Neural crest cell (in vitro differentiated cells): Measurements from ENCODE around the gene CDK16. TPM values are rescaled to one million over a fixed set of nuclear protein-coding genes. Genes with fewer than 3 reads are reported as not detected.
A peak's percentile ranks its signal among the peaks of the same experiment; 100 is the strongest.

Experiments
- DNase-seq: peaks from one replicate; pipeline ENCODE4 v3.0.0; 2021; ENCODE audit warnings: low read depth, mixed read lengths, low spot score
- H3K27ac Mint-ChIP-seq: one replicate; pipeline ENCODE4 v1.8.0; 2021; ENCODE audit warnings: mild to moderate bottlenecking, mixed read lengths; ENCODE audit not compliant: unreplicated experiment
- H3K27me3 Mint-ChIP-seq: 2 replicates; pipeline ENCODE4 v1.8.0; 2021; ENCODE audit warnings: low read depth, mild to moderate bottlenecking, mixed read lengths
- H3K36me3 Mint-ChIP-seq: 2 replicates; pipeline ENCODE4 v1.8.0; 2021; ENCODE audit warnings: low read depth, mild to moderate bottlenecking, mixed read lengths
- H3K4me1 Mint-ChIP-seq: 2 replicates; pipeline ENCODE4 v1.8.0; 2021; ENCODE audit warnings: mixed read lengths
- H3K4me3 Mint-ChIP-seq: one replicate; pipeline ENCODE4 v1.8.0; 2021; ENCODE audit warnings: mild to moderate bottlenecking, mixed read lengths
- H3K9me3 Mint-ChIP-seq: 2 replicates; pipeline ENCODE4 v1.8.0; 2021; ENCODE audit warnings: mixed read lengths
- CTCF ChIP-seq: fragments of 200-600 bp; sonication (generic); conservative IDR thresholded peaks from 2 replicates; pipeline ENCODE4 v1.5.0; 2021; ENCODE audit warnings: antibody characterized with exemption, mild to moderate bottlenecking
- total RNA-seq: library from RNA; stranded (reverse); gene quantifications from 2 replicates; pipeline ENCODE4 v1.2.1, GENCODE V29; 2021

CDK16 gene
- total RNA-seq, 1 donor from 2014 or later: 289 TPM

DNA sequence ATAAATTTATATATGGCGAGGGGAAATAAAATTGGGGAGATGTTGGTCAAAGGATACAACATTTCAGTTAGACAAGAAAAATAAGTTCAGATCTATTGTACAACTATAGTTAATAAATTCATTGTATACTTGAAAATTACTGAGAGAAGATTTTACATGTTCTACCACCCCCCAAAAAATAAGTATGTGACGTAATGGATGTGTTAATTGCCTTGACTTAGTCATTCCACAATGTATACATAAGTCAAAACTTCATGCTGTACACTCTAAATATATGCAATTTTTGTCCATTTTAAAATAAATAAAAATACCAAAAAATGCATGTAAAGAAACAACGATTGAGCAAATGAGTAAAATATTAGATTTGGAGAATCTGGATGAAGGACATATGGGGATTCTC is 16.1 kb downstream of the CDK16 start:
- no peak for TF ChIP-seq CTCF
- Mint-ChIP-seq H3K27me3 (peaks cover 5% of the 10 kb centered on the region), H3K4me1 (peaks cover 61% of the 10 kb centered on the region), H3K27ac (peak overlapping the region; percentile 100), H3K36me3 (peaks cover 12% of the 10 kb centered on the region), H3K9me3 (no peaks in the 10 kb centered on the region), H3K4me3 (peak overlapping the region; percentile 97)
- no peak for DNase-seq

DNA sequence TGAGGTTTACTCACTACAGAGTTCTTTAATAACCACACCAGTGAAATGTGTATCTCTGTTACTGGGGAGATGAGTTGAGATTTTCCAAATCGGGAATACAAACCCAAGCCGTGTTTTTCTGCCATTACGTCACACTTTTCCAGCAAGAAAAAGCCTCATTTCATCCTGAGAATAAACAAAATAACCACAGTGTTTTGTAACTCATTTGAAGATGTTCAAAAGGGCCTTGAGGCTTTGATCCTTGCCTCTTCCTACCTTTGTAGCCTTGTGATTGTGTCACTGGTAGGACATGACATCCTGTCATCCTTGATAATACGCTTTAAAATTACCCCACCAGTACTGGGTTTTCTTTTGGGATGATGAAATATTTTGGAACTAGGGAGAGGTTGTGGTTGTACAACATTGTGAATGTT is 17.2 kb downstream of the CDK16 start:
- Mint-ChIP-seq H3K27ac (no peak overlapping the region), H3K9me3 (no peaks in the 10 kb centered on the region), H3K4me3 (peak overlapping the region; percentile 72), H3K36me3 (peaks cover 16% of the 10 kb centered on the region), H3K4me1 (peaks cover 55% of the 10 kb centered on the region), H3K27me3 (peaks cover 5% of the 10 kb centered on the region)
- no peak for TF ChIP-seq CTCF
- DNase-seq: no peak

DNA sequence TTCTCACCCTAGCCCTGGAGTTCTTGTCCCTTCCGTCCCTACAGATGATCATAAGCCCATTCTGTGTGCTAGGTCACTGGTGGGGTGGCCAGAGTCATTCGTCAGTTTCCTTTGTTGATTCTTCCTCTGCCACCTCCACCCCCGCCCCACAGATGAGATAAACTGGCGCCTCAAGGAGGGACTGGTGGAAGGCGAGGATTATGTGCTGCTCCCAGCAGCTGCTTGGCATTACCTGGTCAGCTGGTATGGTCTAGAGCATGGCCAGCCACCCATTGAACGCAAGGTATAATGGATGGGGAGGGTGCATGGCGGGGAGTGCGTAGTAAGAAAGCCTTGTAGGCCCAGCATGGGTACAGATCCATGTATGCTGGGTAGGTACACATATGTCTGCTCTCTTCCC is 20.7 kb downstream of the CDK16 start:
- Mint-ChIP-seq H3K27me3 (no peaks in the 10 kb centered on the region), H3K4me3 (no peak overlapping the region), H3K4me1 (peaks cover 32% of the 10 kb centered on the region), H3K9me3 (no peaks in the 10 kb centered on the region), H3K36me3 (peaks cover 33% of the 10 kb centered on the region), H3K27ac (no peak overlapping the region)
- TF ChIP-seq CTCF: no peak
- DNase-seq: no peak

- H3K9me3 Mint-ChIP-seq: no peaks in the 10 kb centered on the region
- H3K36me3 Mint-ChIP-seq: peaks cover 34% of the 10 kb centered on the region
- H3K4me1 Mint-ChIP-seq: peaks cover 26% of the 10 kb centered on the region
- no peaks in the 10 kb centered on the region for H3K27me3 Mint-ChIP-seq
- TF ChIP-seq CTCF: no peak
- H3K4me3 Mint-ChIP-seq: peak overlapping the region; percentile 32
- no peak for DNase-seq
- H3K27ac Mint-ChIP-seq: peak overlapping the region; percentile 8
Measured at GRCh38 chrX:47239898-47240545, 21.5 kb downstream of the CDK16 start.

GRCh38 chrX:47240619-47241018 is 22.1 kb downstream of the CDK16 start:
- H3K9me3 Mint-ChIP-seq: no peaks in the 10 kb centered on the region
- peaks cover 34% of the 10 kb centered on the region for H3K36me3 Mint-ChIP-seq
- H3K27me3 Mint-ChIP-seq: no peaks in the 10 kb centered on the region
- DNase-seq: no peak
- TF ChIP-seq CTCF: no peak
- no peak overlapping the region for H3K27ac Mint-ChIP-seq
- H3K4me1 Mint-ChIP-seq: peaks cover 20% of the 10 kb centered on the region
- H3K4me3 Mint-ChIP-seq: no peak overlapping the region
